SK-N-SH treated with all-trans-retinoic acid at 6 μM for 48 hours (cell line): ENCODE results near the gene GRID1.

Experiments used
- SNAI2 ChIP-seq: fragments of 250-450 bp; sonication (Bioruptor Pico); IDR thresholded peaks from 2 replicates; pipeline ENCODE4 v1.5.0; 2020; ENCODE audit warnings: mild to moderate bottlenecking, moderate library complexity
- TCF4 ChIP-seq: fragments of 250-450 bp; sonication (Bioruptor Pico); IDR thresholded peaks from 2 replicates; pipeline ENCODE4 v1.8.0; 2021; ENCODE audit warnings: mild to moderate bottlenecking, moderate library complexity, borderline replicate concordance
- ZNF8 ChIP-seq: fragments of 450-650 bp; formaldehyde crosslinking; IDR thresholded peaks from 2 replicates; pipeline ENCODE4 v1.5.0; 2020; ENCODE audit warnings: mild to moderate bottlenecking, moderate library complexity

DNA sequence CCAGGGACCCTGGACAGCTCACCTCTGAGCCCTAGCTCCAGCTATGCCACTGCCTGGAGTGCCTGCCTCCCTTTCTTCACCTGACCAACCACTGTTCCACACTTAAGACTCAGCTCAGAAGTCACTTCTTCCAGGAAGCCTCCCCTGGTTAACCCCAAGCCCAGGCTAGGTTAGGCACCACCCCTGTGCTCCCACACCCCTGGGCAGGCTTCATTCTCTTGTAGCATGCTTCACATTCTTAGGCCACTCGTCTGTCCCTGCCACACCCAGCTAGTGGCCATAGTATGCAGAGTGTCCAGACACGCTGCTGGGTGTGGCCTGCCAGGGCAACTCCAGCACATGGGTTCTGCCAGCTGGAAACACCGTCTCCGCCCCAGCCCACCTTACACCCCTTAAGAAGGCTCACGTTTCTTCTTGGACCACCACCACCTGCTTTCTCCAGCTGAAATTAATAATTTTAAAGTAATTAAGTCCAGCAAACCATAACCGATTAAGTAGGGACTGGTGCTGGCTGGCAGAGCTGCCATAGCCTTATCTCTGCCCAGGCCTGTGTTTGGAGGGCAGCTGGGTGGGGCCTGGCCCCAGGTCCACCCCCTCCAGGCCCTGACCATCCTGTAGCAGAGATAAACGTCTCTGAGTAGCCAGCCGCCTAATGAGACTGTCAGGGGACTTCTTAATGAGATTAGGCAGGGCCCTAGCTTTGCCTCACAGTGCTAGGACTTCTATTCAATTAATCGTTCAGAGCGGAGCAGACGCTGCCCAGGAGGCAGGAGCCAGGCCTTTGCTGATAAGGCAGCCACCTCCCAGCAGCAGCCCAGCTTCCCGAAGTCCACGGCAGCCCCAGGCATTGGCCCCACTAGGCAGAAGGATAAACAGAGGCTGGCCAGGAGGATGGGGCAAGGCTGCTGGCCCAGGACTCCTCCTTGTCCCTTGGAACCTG lies 20.5 kb downstream of the GRID1 start:
- TF ChIP-seq TCF4 (CRISPR knock-in tag) (peak; percentile 86), ZNF8 (CRISPR knock-in tag) (peak; percentile 96), SNAI2 (CRISPR knock-in tag) (no peak)
